ENCODE results near the gene DRD4.

DRD4 gene

GRCh38 chr11:611001-611996 is 25.8 kb upstream of the DRD4 start:
- peaks cover 7% of the 10 kb centered on the region; the same call in 1 of the 2 replicates for H3K36me3 ChIP-seq (replicated peaks; ENCODE audit: insufficient read depth, low read length)
- TF ChIP-seq EZH2 (optimal IDR thresholded peaks at IDR 0.05; ENCODE audit: low read depth, low read length) (no peak), EZH2phosphoT487 (IDR thresholded peaks at IDR 0.05; ENCODE audit: low read length) (no peak), CTCF (IDR thresholded peaks at IDR 0.05; ENCODE audit: low read length) (no peak)
- no peak for DNase-seq
- H3F3A ChIP-seq (ENCODE audit: insufficient read depth, low read length): peaks cover 8% of the 10 kb centered on the region
- H4K20me1 ChIP-seq (ENCODE audit: insufficient read depth, low read length): no peaks in the 10 kb centered on the region
- H3K9me2 ChIP-seq (replicated peaks; ENCODE audit: insufficient read depth, low read length): no peaks in the 10 kb centered on the region
- H3K9ac ChIP-seq (ENCODE audit: low read length): no peak overlapping the region
- peaks cover 10% of the 10 kb centered on the region; the same call in 1 of the 2 replicates for H3K4me1 ChIP-seq (ENCODE audit: low read length)
- no peak overlapping the region for H3K27ac ChIP-seq (ENCODE audit: low read length)
- no peak overlapping the region for H3K4me3 ChIP-seq (ENCODE audit: low read length)
- H3K27me3 ChIP-seq (replicated peaks; ENCODE audit: insufficient read depth, low read length): no peaks in the 10 kb centered on the region
- peaks cover 16% of the 10 kb centered on the region; the same call in 1 of the 2 replicates for H3K79me2 ChIP-seq (ENCODE audit: low read length)
- no peak overlapping the region for H2AFZ ChIP-seq (ENCODE audit: low read length)
- H3K9me3 ChIP-seq (replicated peaks; ENCODE audit: insufficient read depth, low read length): no peaks in the 10 kb centered on the region
- H3K4me2 ChIP-seq (ENCODE audit: low read depth, low read length): no peak overlapping the region

DNA sequence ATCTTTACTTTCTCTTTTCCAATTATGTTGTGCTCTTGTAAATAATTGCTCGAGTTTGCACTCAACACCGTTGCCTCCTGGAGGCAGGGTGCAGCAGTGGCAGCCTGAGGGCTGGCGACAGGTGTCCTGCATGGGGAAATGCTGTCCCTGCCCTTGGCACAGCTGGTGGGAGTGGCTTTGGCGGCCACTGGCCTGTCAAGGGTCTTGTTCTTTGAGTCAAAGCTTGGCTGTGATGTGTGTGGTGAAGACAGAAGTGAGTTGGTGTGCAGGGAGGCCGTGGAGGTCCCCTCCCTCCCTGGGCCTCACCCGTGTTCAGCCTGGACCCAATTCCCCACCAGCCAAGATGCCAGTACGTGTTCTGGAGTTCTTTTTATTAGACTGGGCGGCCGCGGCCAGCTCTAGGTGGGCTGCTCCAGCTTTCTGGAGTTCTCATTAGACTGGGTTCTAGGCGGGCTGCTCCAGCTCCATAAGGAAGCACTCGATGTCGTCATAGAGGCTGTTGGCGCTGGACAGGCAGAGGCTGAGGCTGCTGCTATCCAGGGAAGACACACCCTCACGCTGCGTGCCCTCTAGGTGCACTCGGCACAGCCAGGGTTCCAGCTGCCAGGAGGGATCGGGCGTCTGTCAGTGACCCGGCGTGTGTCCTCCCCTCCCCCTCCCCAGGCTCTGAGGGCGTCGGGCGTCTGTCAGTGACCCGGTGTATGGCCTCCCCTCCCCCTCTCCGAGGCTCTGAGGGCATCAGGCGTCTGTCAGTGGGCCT is 24.7 kb upstream of the DRD4 start:
- peaks cover 11% of the 10 kb centered on the region for H3F3A ChIP-seq (ENCODE audit: insufficient read depth, low read length)
- H3K4me2 ChIP-seq (ENCODE audit: low read depth, low read length): no peak overlapping the region
- H3K9me3 ChIP-seq (replicated peaks; ENCODE audit: insufficient read depth, low read length): no peaks in the 10 kb centered on the region
- H3K36me3 ChIP-seq (replicated peaks; ENCODE audit: insufficient read depth, low read length): no peaks in the 10 kb centered on the region; the same call in 1 of the 2 replicates
- no peaks in the 10 kb centered on the region for H3K9me2 ChIP-seq (replicated peaks; ENCODE audit: insufficient read depth, low read length)
- H3K9ac ChIP-seq (ENCODE audit: low read length): no peak overlapping the region
- peaks cover 13% of the 10 kb centered on the region; the same call in 1 of the 2 replicates for H3K4me1 ChIP-seq (ENCODE audit: low read length)
- no peak overlapping the region for H3K4me3 ChIP-seq (ENCODE audit: low read length)
- TF ChIP-seq EZH2phosphoT487 (IDR thresholded peaks at IDR 0.05; ENCODE audit: low read length) (no peak), CTCF (IDR thresholded peaks at IDR 0.05; ENCODE audit: low read length) (0 out of 2 replicates have a peak, but pooled peaks have one; percentile 8), EZH2 (optimal IDR thresholded peaks at IDR 0.05; ENCODE audit: low read depth, low read length) (no peak)
- DNase-seq: no peak
- H4K20me1 ChIP-seq (ENCODE audit: insufficient read depth, low read length): no peaks in the 10 kb centered on the region
- peaks cover 16% of the 10 kb centered on the region; the same call in 1 of the 2 replicates for H3K79me2 ChIP-seq (ENCODE audit: low read length)
- no peaks in the 10 kb centered on the region for H3K27me3 ChIP-seq (replicated peaks; ENCODE audit: insufficient read depth, low read length)
- no peak overlapping the region for H2AFZ ChIP-seq (ENCODE audit: low read length)
- no peak overlapping the region for H3K27ac ChIP-seq (ENCODE audit: low read length)

DNA sequence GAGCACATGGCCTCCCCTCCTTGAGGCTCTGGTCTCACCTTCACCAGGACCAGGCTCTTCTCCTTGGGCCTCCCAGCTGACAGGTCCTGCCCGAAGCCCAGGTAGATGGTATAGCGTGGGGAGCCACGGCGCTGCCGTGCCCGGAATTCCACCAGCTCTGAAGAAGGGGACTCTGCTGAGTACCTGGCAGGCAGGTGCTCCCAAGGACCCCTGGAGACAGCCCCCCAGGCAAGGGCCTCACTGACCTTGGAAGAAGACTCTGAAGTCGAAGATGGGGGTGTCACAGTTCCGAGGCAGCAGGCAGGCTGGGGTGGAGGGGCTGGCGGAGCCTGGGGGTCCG is 24.1 kb upstream of the DRD4 start:
- H3K4me1 ChIP-seq (ENCODE audit: low read length): peaks cover 13% of the 10 kb centered on the region; the same call in 1 of the 2 replicates
- no peak overlapping the region for H3K4me2 ChIP-seq (ENCODE audit: low read depth, low read length)
- H4K20me1 ChIP-seq (ENCODE audit: insufficient read depth, low read length): no peaks in the 10 kb centered on the region
- H3K27me3 ChIP-seq (replicated peaks; ENCODE audit: insufficient read depth, low read length): no peaks in the 10 kb centered on the region
- H3K27ac ChIP-seq (ENCODE audit: low read length): no peak overlapping the region
- DNase-seq: no peak
- H3K9ac ChIP-seq (ENCODE audit: low read length): no peak overlapping the region
- H3K79me2 ChIP-seq (ENCODE audit: low read length): peaks cover 16% of the 10 kb centered on the region; the same call in 1 of the 2 replicates
- no peaks in the 10 kb centered on the region for H3K9me2 ChIP-seq (replicated peaks; ENCODE audit: insufficient read depth, low read length)
- H3F3A ChIP-seq (ENCODE audit: insufficient read depth, low read length): peaks cover 11% of the 10 kb centered on the region
- no peaks in the 10 kb centered on the region; the same call in 1 of the 2 replicates for H3K36me3 ChIP-seq (replicated peaks; ENCODE audit: insufficient read depth, low read length)
- no peak overlapping the region for H3K4me3 ChIP-seq (ENCODE audit: low read length)
- H2AFZ ChIP-seq (ENCODE audit: low read length): no peak overlapping the region
- no peaks in the 10 kb centered on the region for H3K9me3 ChIP-seq (replicated peaks; ENCODE audit: insufficient read depth, low read length)
- no peak for TF ChIP-seq CTCF (IDR thresholded peaks at IDR 0.05; ENCODE audit: low read length)
- TF ChIP-seq EZH2phosphoT487 (IDR thresholded peaks at IDR 0.05; ENCODE audit: low read length): no peak
- no peak for TF ChIP-seq EZH2 (optimal IDR thresholded peaks at IDR 0.05; ENCODE audit: low read depth, low read length)

All from MM.1S (cell line).